ENCODE results near the gene TRIO. TPM values are rescaled to one million over a fixed set of nuclear protein-coding genes. Genes with fewer than 3 reads are reported as not detected.

Gene TRIO
- total and polyA plus RNA-seq, 4 donors = 22.0 to 374 (median 191) TPM

GRCh38 chr5:14479143-14479696, 336.1 kb downstream of the TRIO start:
- 89 to 92% methylated on average over 3 of the region's 3 CpGs for WGBS, 2 donors
- H3K36me3 ChIP-seq (ENCODE audit: control insufficient read depth in 1 of 2, insufficient read depth in 2 of 2, low read length in 1 of 2) = peaks cover 4 to 18% of the 10 kb centered on the region in 2 donors

GRCh38 chr5:14481349-14481748, 338.2 kb downstream of the TRIO start:
- Histone ChIP-seq H3K27me3 (ENCODE audit: control insufficient read depth in 1 of 2, insufficient read depth in 2 of 2, low read length in 1 of 2) (no peaks in the 10 kb centered on the region), H3K4me3 (ENCODE audit: low read length in 2 of 2) (no peak overlapping the region), H3K9me3 (ENCODE audit: control insufficient read depth, low read length) (no peaks in the 10 kb centered on the region), H3K27ac (ENCODE audit: low read depth in 1 of 2, low read length in 2 of 2) (no peak overlapping the region), H3K36me3 (ENCODE audit: control insufficient read depth in 1 of 2, insufficient read depth in 2 of 2, low read length in 1 of 2) (peaks cover 6 to 18% of the 10 kb centered on the region in 2 donors), H3K4me1 (ENCODE audit: control insufficient read depth in 1 of 2, insufficient read depth in 2 of 2, low read length in 2 of 2) (no peaks in the 10 kb centered on the region)
- WGBS, 2 donors = 88 to 89% methylated on average over 8 of the region's 8 CpGs
- ATAC-seq (ENCODE audit: low FRiP score) = no peak
- no peak for DNase-seq
- intact Hi-C loops (cut with DNase I) = no loop called here

More at GRCh38 chr5:14479143-14479696, 336.1 kb downstream of the TRIO start:
- H3K4me3 ChIP-seq (ENCODE audit: low read length in 2 of 2) = no peak overlapping the region
- intact Hi-C loops (cut with DNase I) = no loop called here
- H3K27ac ChIP-seq (ENCODE audit: low read depth in 1 of 2, low read length in 2 of 2) = no peak overlapping the region
- H3K9me3 ChIP-seq (ENCODE audit: control insufficient read depth, low read length) = no peaks in the 10 kb centered on the region
- DNase-seq = no peak
- H3K27me3 ChIP-seq (ENCODE audit: control insufficient read depth in 1 of 2, insufficient read depth in 2 of 2, low read length in 1 of 2) = no peaks in the 10 kb centered on the region
- no peaks in the 10 kb centered on the region for H3K4me1 ChIP-seq (ENCODE audit: control insufficient read depth in 1 of 2, insufficient read depth in 2 of 2, low read length in 2 of 2)
- no peak for ATAC-seq (ENCODE audit: low FRiP score)

GRCh38 chr5:14482085-14482484, 338.9 kb downstream of the TRIO start:
- H3K4me1 ChIP-seq (ENCODE audit: control insufficient read depth in 1 of 2, insufficient read depth in 2 of 2, low read length in 2 of 2) = no peaks in the 10 kb centered on the region
- 50 to 62% methylated on average over 5 of the region's 5 CpGs for WGBS, 2 donors
- DNase-seq = no peak
- peaks cover 6 to 16% of the 10 kb centered on the region in 2 donors for H3K36me3 ChIP-seq (ENCODE audit: control insufficient read depth in 1 of 2, insufficient read depth in 2 of 2, low read length in 1 of 2)
- no peak overlapping the region for H3K27ac ChIP-seq (ENCODE audit: low read depth in 1 of 2, low read length in 2 of 2)
- intact Hi-C loops (cut with DNase I) = no loop called here
- no peak for ATAC-seq (ENCODE audit: low FRiP score)
- no peaks in the 10 kb centered on the region for H3K27me3 ChIP-seq (ENCODE audit: control insufficient read depth in 1 of 2, insufficient read depth in 2 of 2, low read length in 1 of 2)
- H3K9me3 ChIP-seq (ENCODE audit: control insufficient read depth, low read length) = no peaks in the 10 kb centered on the region
- no peak overlapping the region for H3K4me3 ChIP-seq (ENCODE audit: low read length in 2 of 2)

- peaks cover 6 to 14% of the 10 kb centered on the region in 2 donors for H3K36me3 ChIP-seq (ENCODE audit: control insufficient read depth in 1 of 2, insufficient read depth in 2 of 2, low read length in 1 of 2)
- DNase-seq = no peak
- no peak for ATAC-seq (ENCODE audit: low FRiP score)
- no peaks in the 10 kb centered on the region for H3K27me3 ChIP-seq (ENCODE audit: control insufficient read depth in 1 of 2, insufficient read depth in 2 of 2, low read length in 1 of 2)
- no peak overlapping the region for H3K4me3 ChIP-seq (ENCODE audit: low read length in 2 of 2)
- no peak overlapping the region for H3K27ac ChIP-seq (ENCODE audit: low read depth in 1 of 2, low read length in 2 of 2)
- intact Hi-C loops (cut with DNase I) = no loop called here
- H3K4me1 ChIP-seq (ENCODE audit: control insufficient read depth in 1 of 2, insufficient read depth in 2 of 2, low read length in 2 of 2) = no peaks in the 10 kb centered on the region
- H3K9me3 ChIP-seq (ENCODE audit: control insufficient read depth, low read length) = no peaks in the 10 kb centered on the region
- 87 to 89% methylated on average over 15 to 16 of the region's 16 CpGs for WGBS, 2 donors
Observed at GRCh38 chr5:14483504-14484157, 340.5 kb downstream of the TRIO start.

- WGBS, 2 donors = 84 to 87% methylated on average over 5 of the region's 5 CpGs
- intact Hi-C loops (cut with DNase I) = no loop called here
- no peaks in the 10 kb centered on the region for H3K27me3 ChIP-seq (ENCODE audit: control insufficient read depth in 1 of 2, insufficient read depth in 2 of 2, low read length in 1 of 2)
- no peaks in the 10 kb centered on the region for H3K4me1 ChIP-seq (ENCODE audit: control insufficient read depth in 1 of 2, insufficient read depth in 2 of 2, low read length in 2 of 2)
- no peak for ATAC-seq (ENCODE audit: low FRiP score)
- H3K27ac ChIP-seq (ENCODE audit: low read depth in 1 of 2, low read length in 2 of 2) = no peak overlapping the region
- no peak for DNase-seq
- no peak overlapping the region for H3K4me3 ChIP-seq (ENCODE audit: low read length in 2 of 2)
- peaks cover 9 to 20% of the 10 kb centered on the region in 2 donors for H3K36me3 ChIP-seq (ENCODE audit: control insufficient read depth in 1 of 2, insufficient read depth in 2 of 2, low read length in 1 of 2)
- no peaks in the 10 kb centered on the region for H3K9me3 ChIP-seq (ENCODE audit: control insufficient read depth, low read length)
Observed at GRCh38 chr5:14486486-14486885, 343.3 kb downstream of the TRIO start.

GRCh38 chr5:14486996-14487896, 344.1 kb downstream of the TRIO start:
- 81% methylated on average over 61 to 62 of the region's 62 CpGs for WGBS, 2 donors
- no peak overlapping the region for H3K27ac ChIP-seq (ENCODE audit: low read depth in 1 of 2, low read length in 2 of 2)
- H3K36me3 ChIP-seq (ENCODE audit: control insufficient read depth in 1 of 2, insufficient read depth in 2 of 2, low read length in 1 of 2) = peaks cover 9 to 18% of the 10 kb centered on the region in 2 donors
- H3K9me3 ChIP-seq (ENCODE audit: control insufficient read depth, low read length) = no peaks in the 10 kb centered on the region
- H3K27me3 ChIP-seq (ENCODE audit: control insufficient read depth in 1 of 2, insufficient read depth in 2 of 2, low read length in 1 of 2) = no peaks in the 10 kb centered on the region
- no peak overlapping the region for H3K4me3 ChIP-seq (ENCODE audit: low read length in 2 of 2)
- DNase-seq = no peak
- H3K4me1 ChIP-seq (ENCODE audit: control insufficient read depth in 1 of 2, insufficient read depth in 2 of 2, low read length in 2 of 2) = no peaks in the 10 kb centered on the region
- ATAC-seq (ENCODE audit: low FRiP score) = no peak
- intact Hi-C loops (cut with DNase I) = no loop called here

GRCh38 chr5:14487897-14488570, 344.9 kb downstream of the TRIO start:
- no peaks in the 10 kb centered on the region for H3K27me3 ChIP-seq (ENCODE audit: control insufficient read depth in 1 of 2, insufficient read depth in 2 of 2, low read length in 1 of 2)
- H3K4me1 ChIP-seq (ENCODE audit: control insufficient read depth in 1 of 2, insufficient read depth in 2 of 2, low read length in 2 of 2) = no peaks in the 10 kb centered on the region
- no peak overlapping the region for H3K27ac ChIP-seq (ENCODE audit: low read depth in 1 of 2, low read length in 2 of 2)
- no peaks in the 10 kb centered on the region for H3K9me3 ChIP-seq (ENCODE audit: control insufficient read depth, low read length)
- intact Hi-C loops (cut with DNase I) = no loop called here
- peak in 1 of 2 donors; percentile 78 for DNase-seq
- no peak overlapping the region for H3K4me3 ChIP-seq (ENCODE audit: low read length in 2 of 2)
- 81 to 84% methylated on average over 58 to 60 of the region's 60 CpGs for WGBS, 2 donors
- no peak for ATAC-seq (ENCODE audit: low FRiP score)
- H3K36me3 ChIP-seq (ENCODE audit: control insufficient read depth in 1 of 2, insufficient read depth in 2 of 2, low read length in 1 of 2) = peaks cover 7 to 20% of the 10 kb centered on the region in 2 donors

- Histone ChIP-seq H3K36me3 (ENCODE audit: control insufficient read depth in 1 of 2, insufficient read depth in 2 of 2, low read length in 1 of 2) (peaks cover 5 to 19% of the 10 kb centered on the region in 2 donors), H3K9me3 (ENCODE audit: control insufficient read depth, low read length) (no peaks in the 10 kb centered on the region), H3K4me1 (ENCODE audit: control insufficient read depth in 1 of 2, insufficient read depth in 2 of 2, low read length in 2 of 2) (no peaks in the 10 kb centered on the region), H3K4me3 (ENCODE audit: low read length in 2 of 2) (no peak overlapping the region), H3K27ac (ENCODE audit: low read depth in 1 of 2, low read length in 2 of 2) (no peak overlapping the region), H3K27me3 (ENCODE audit: control insufficient read depth in 1 of 2, insufficient read depth in 2 of 2, low read length in 1 of 2) (no peaks in the 10 kb centered on the region)
- no peak for ATAC-seq (ENCODE audit: low FRiP score)
- DNase-seq = no peak
- 90% methylated on average over 11 of the region's 11 CpGs for WGBS, 2 donors
- intact Hi-C loops (cut with DNase I) = no loop called here
Observed at GRCh38 chr5:14488709-14489108, 345.6 kb downstream of the TRIO start.

All from aorta (tissue), 5 donors.